ENCODE measurements around the gene PKD1L1. TPM values are rescaled to one million over a fixed set of nuclear protein-coding genes. Genes with fewer than 3 reads are reported as not detected.
A peak's percentile ranks its signal among the peaks of the same experiment; 100 is the strongest.

The PKD1L1 gene
- total RNA-seq, 6 experiments from 2014 or later, result 0.13 to 1.4 (median 0.51) TPM; not detected in 1

DNA sequence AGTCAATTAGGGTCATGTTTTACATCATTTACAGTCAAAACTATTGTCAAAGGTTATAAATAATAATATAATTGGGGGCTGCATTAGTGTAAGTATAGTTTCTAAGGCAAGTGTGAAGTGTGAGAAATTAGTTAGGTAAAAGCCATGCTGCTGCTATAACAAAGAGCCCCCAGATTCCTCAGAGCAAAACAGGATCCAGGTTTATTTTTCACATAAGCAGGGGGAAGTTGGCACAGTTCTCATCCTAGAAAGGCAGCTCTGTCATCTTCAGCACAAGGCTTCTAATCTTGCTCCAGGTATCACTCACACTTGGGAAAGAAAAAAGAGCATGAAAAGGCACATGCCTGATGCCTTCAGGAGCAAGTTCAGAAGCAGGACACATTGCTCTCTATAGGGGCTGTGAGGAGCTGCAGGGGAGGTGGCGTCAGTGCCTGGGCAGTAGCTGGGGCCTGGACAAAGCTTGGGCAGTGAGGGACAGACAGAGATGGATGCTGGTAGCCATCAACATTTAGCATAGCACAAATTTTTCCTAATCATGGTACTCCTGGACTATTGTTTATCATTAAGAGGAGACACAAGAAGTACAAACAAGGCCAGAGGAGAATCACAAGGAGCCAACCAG is 170.6 kb downstream of the PKD1L1 start:
- Histone ChIP-seq H3K27me3 (no peaks in the 10 kb centered on the region), H3K27ac (no peak overlapping the region), H3K4me1 (peaks cover 0 to 25% (median 11%) of the 10 kb centered on the region in 4 donors), H3K9me3 (no peaks in the 10 kb centered on the region), H3K36me3 (no peaks in the 10 kb centered on the region), H3K4me3 (no peak overlapping the region)
- intact Hi-C loops (cut with DNase I), result no loop called here
- DNase-seq (no peak), ATAC-seq (peak in 2 of 4 donors; percentile 19 to 24)
- no CpG with 5 or more reads among the region's 1 CpG for WGBS (ENCODE audit: insufficient coverage, low coverage, low lambda C conversion rate, missing lambda C conversion rate)
- TF ChIP-seq, protein P1, sequence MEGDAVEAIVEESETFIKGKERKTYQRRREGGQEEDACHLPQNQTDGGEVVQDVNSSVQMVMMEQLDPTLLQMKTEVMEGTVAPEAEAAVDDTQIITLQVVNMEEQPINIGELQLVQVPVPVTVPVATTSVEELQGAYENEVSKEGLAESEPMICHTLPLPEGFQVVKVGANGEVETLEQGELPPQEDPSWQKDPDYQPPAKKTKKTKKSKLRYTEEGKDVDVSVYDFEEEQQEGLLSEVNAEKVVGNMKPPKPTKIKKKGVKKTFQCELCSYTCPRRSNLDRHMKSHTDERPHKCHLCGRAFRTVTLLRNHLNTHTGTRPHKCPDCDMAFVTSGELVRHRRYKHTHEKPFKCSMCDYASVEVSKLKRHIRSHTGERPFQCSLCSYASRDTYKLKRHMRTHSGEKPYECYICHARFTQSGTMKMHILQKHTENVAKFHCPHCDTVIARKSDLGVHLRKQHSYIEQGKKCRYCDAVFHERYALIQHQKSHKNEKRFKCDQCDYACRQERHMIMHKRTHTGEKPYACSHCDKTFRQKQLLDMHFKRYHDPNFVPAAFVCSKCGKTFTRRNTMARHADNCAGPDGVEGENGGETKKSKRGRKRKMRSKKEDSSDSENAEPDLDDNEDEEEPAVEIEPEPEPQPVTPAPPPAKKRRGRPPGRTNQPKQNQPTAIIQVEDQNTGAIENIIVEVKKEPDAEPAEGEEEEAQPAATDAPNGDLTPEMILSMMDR (IDR thresholded peaks at IDR 0.05), result no peak
- no peak for TF ChIP-seq POLR2A (IDR thresholded peaks at IDR 0.05)

DNA sequence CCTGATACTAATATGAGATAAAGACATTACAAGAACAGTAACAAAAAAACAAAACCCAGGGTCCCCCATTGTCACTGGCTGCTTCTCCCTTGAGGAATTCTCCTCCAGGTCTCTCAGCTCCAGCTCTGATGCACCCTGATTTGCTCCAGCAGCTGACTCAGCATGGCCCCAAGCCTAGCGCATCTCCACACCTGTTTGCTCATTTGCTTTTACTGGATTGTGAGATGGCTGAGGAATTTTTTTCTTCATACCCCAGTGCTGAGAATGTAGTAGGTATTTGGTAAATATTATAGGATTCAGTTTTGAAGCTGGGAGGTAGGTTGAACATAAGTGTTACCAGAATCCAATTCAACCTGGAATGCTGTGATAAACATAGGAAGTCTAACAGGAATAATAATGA is 171.9 kb downstream of the PKD1L1 start:
- H3K4me1 ChIP-seq, result peaks cover 0 to 25% (median 11%) of the 10 kb centered on the region in 4 donors
- intact Hi-C loops (cut with DNase I), result no loop called here
- H3K4me3 ChIP-seq, result no peak overlapping the region
- no peaks in the 10 kb centered on the region for H3K36me3 ChIP-seq
- no peak for DNase-seq
- no peak for TF ChIP-seq POLR2A (IDR thresholded peaks at IDR 0.05)
- TF ChIP-seq, protein P1 (IDR thresholded peaks at IDR 0.05), result no peak
- no peaks in the 10 kb centered on the region for H3K9me3 ChIP-seq
- ATAC-seq, result peak in 2 of 4 donors; percentile 23 to 44
- no peak overlapping the region for H3K27ac ChIP-seq
- WGBS (ENCODE audit: insufficient coverage, low coverage, low lambda C conversion rate, missing lambda C conversion rate), result 73% methylated on average over 1 of the region's 1 CpG
- no peaks in the 10 kb centered on the region for H3K27me3 ChIP-seq

DNA sequence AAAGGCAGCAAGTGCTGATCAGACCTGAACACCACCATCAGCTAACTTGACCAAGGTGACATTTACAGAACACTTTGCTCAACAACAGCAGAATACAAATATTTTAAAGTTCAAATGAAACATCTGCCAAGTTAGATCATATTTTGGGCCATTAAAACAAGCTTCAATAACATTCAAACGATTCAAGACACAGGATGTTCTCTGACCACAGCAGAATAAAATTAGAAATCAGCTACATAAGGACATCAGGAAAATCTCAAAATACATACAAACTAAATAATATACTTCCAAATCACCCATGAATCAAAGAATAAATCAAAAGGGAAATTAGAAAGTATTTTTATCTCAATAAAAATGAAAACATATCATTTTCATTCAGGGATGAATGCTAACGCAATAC is 173.0 kb downstream of the PKD1L1 start:
- no peak overlapping the region for H3K4me3 ChIP-seq
- peak; percentile 26 to 57 (median 34) for ATAC-seq
- no peaks in the 10 kb centered on the region for H3K9me3 ChIP-seq

DNA sequence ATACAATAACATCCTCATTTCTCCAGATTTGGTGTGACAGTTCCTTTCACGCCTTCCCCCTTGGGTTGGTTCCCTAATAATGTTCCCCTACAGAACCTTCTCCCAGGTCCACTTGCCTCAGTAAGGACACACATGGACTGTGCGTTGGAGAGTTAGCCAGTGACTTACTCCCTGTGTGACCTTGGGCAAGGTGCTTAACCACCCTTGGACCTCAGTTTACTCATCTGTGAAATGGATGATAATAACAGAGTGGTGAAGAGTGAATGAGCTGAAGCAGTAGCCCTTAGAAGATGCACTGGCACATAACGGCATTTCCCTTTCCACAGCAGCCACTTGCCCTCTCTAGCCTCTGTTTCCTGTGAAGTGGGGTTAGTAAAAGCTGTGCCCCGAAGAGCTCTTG is 175.8 kb downstream of the PKD1L1 start:
- no peak overlapping the region for H3K27ac ChIP-seq
- no peak for ATAC-seq
- H3K36me3 ChIP-seq, result no peaks in the 10 kb centered on the region
- no peak overlapping the region for H3K4me3 ChIP-seq
- H3K9me3 ChIP-seq, result no peaks in the 10 kb centered on the region
- DNase-seq, result no peak
- H3K27me3 ChIP-seq, result no peaks in the 10 kb centered on the region
- intact Hi-C loops (cut with DNase I), result no loop called here
- TF ChIP-seq, protein P1 (IDR thresholded peaks at IDR 0.05), result no peak
- TF ChIP-seq POLR2A (IDR thresholded peaks at IDR 0.05), result no peak
- 79% methylated on average over 3 of the region's 4 CpGs for WGBS (ENCODE audit: insufficient coverage, low coverage, low lambda C conversion rate, missing lambda C conversion rate)
- H3K4me1 ChIP-seq, result peaks cover 0 to 11% (median 5%) of the 10 kb centered on the region in 4 donors

More for the DNA sequence above, 173.0 kb downstream of the PKD1L1 start:
- TF ChIP-seq, protein P1 (IDR thresholded peaks at IDR 0.05), result no peak
- no peak for TF ChIP-seq POLR2A (IDR thresholded peaks at IDR 0.05)
- H3K27me3 ChIP-seq, result no peaks in the 10 kb centered on the region
- intact Hi-C loops (cut with DNase I), result no loop called here
- DNase-seq, result no peak
- H3K4me1 ChIP-seq, result peaks cover 0 to 25% (median 11%) of the 10 kb centered on the region in 4 donors
- H3K36me3 ChIP-seq, result no peaks in the 10 kb centered on the region
- 50% methylated on average over 2 of the region's 2 CpGs for whole genome bisulfite sequencing (ENCODE audit: insufficient coverage, low coverage, low lambda C conversion rate, missing lambda C conversion rate)
- no peak overlapping the region for H3K27ac ChIP-seq

Data from right lobe of liver (tissue), 6 donors.